GM23338 (cell line): ENCODE measurements around the gene POLR3E.
A peak's percentile ranks its signal among the peaks of the same experiment; 100 is the strongest.

Source experiments
- CTCF ChIP-seq, 2 experiments: fragments of 200-600 bp in 1 of 2; sonication (generic) in 1 of 2; conservative IDR thresholded peaks; 2 replicates each; pipeline versions ENCODE4 v1.5.1 to v1.6.1; 2016 to 2017; ENCODE audit warnings: antibody characterized with exemption in 2 of 2, low read depth in 2 of 2, mild to moderate bottlenecking in 2 of 2, moderate library complexity in 1 of 2
- POLR2AphosphoS5 ChIP-seq: IDR thresholded peaks from 2 replicates; pipeline ENCODE4 v1.6.1; 2016; ENCODE audit warnings: antibody characterized with exemption, low read depth

GRCh38 chr16:22297114-22297870, at the start of gene POLR3E:
- TF ChIP-seq POLR2AphosphoS5, result peak; percentile 89
- peak; percentile 70 to 93 for TF ChIP-seq CTCF (conservative IDR thresholded peaks at IDR 0.05; ENCODE audit: low read depth in 2 of 2)
